Psoas muscle (tissue), 8 donors: ENCODE measurements around the gene GSTA5. TPM values are rescaled to one million over a fixed set of nuclear protein-coding genes. Genes with fewer than 3 reads are reported as not detected.
"Not testable (repeated sequence)": the region's sequence is repeated elsewhere in the genome, so short reads cannot be mapped to it uniquely, and the experiment has no call there.

ENCODE experiments used
- ATAC-seq, 4 donors: fragments of 200-7000 bp; cut with Tn5 transposase; one replicate each; pipeline ENCODE4 v1.9.1; 2020; ENCODE audit warnings: moderate library complexity in 3 of 4, mild to moderate bottlenecking in 2 of 4
- DNase-seq, 2 donors: peaks; one replicate each; pipeline ENCODE4 v3.0.0-alpha.2; 2020
- H3K27ac ChIP-seq: fragments of 200-600 bp; one replicate; pipeline ENCODE4 v1.8.0; 2022
- H3K27me3 ChIP-seq, 3 donors: fragments of 200-600 bp in 1 of 3; one replicate each; pipeline versions ENCODE4 v1.6.1 to v1.8.0; 2013 to 2022; ENCODE audit warnings: low read length in 2 of 3, mild to moderate bottlenecking in 2 of 3, moderate library complexity in 1 of 3; ENCODE audit not compliant: insufficient read depth in 3 of 3
- H3K36me3 ChIP-seq, 2 donors: fragments of 200-600 bp in 1 of 2; one replicate each; pipeline versions ENCODE4 v1.6.1 to v1.8.0; 2013 to 2022; ENCODE audit warnings: low read depth in 1 of 2, mild to moderate bottlenecking in 1 of 2, moderate library complexity in 1 of 2; ENCODE audit not compliant: insufficient read depth in 1 of 2
- H3K4me1 ChIP-seq: fragments of 200-600 bp; one replicate; pipeline ENCODE4 v1.8.0; 2022
- H3K4me3 ChIP-seq: fragments of 200-600 bp; one replicate; pipeline ENCODE4 v1.8.0; 2022; ENCODE audit warnings: mild to moderate bottlenecking
- H3K9me3 ChIP-seq: fragments of 200-600 bp; one replicate; pipeline ENCODE4 v1.8.0; 2022
- CTCF ChIP-seq: fragments of 200-600 bp; IDR thresholded peaks from one replicate; pipeline ENCODE4 v1.8.0; 2022; ENCODE audit warnings: antibody characterized with exemption
- whole genome bisulfite sequencing, 3 donors: extraction: QIAGEN DNeasy Blood & Tissue Kit; methylation state at CpG; one replicate each; pipeline versions ENCODE4 v1.1.6 to v1.1.7; 2013; 5-methylcytosine and 5-hydroxymethylcytosine counted together
- intact Hi-C, 2 donors: fragments of 100-400 bp; cut with DNase I; formaldehyde crosslinking; loops; one replicate each; pipeline versions ENCODE4 v1.11.0 to v1.14.2; 2022
- polyA plus RNA-seq, 3 donors: library from polyadenylated mRNA; stranded (reverse); fragments of 200-250 nt; gene quantifications; one replicate each; pipeline ENCODE4 v1.2.3, GENCODE V29; 2013
- total RNA-seq, 4 donors: library from RNA; stranded (reverse); fragmentation: NEBNext Ultra II Directional in 2 of 4; extraction: Animal tissue kit (Norgen Biotek cat#: 25700) in 2 of 4; gene quantifications; one replicate each; pipeline versions ENCODE4 v1.2.1 to v1.2.4, GENCODE V29; 2021 to 2023
- donor health status: healthy with polysubstance abuse.
- donor health status: DM: no; HTN: no; CAD: no; lungs with moderate emphysema.
- donor health status: Bipolar disorder and iron deficiency.
- donor health status: healthy.
- donor health status: DM: yes; HTN: yes; CAD: no.
- donor health status: DM: no; HTN: no; CAD: no.
- donor health status: DM: no; HTN: no; CAD: no.
- donor health status: DM: yes; HTN: yes; CAD: no.

The GSTA5 gene
- total and polyA plus RNA-seq, 7 donors = not detected

- TF ChIP-seq CTCF = no peak
- intact Hi-C loops = no loop called here
- WGBS, 3 donors = 47 to 71% (median 59%) methylated on average over 2 of the region's 2 CpGs
Measured at GRCh38 chr6:52801188-52801841, 39.3 kb downstream of the GSTA5 start.

DNA sequence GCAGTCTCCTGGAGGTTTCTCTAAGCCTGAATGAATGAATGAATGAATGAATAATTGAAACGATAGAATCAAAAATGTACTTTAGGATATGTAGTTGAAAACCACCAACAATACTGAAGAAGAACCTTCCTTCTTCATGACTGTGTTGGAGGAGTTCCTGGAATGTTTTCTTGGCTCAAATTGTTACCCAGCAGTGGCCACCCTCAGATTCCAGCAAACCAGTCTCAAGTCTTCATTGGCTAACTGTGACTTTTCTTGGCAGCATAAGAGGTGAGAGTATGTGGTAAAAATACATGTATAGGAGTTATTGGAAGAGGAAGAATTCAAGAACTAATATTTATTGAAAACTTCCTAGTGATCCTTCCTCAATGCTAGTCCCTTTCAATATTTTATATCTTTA lies 41.3 kb downstream of the GSTA5 start:
- H3K27me3 ChIP-seq, H3K4me1 ChIP-seq, ATAC-seq, H3K9me3 ChIP-seq, intact Hi-C loops, H3K36me3 ChIP-seq, H3K4me3 ChIP-seq, DNase-seq, H3K27ac ChIP-seq: not testable (repeated sequence)
- 76 to 87% (median 79%) methylated on average over 1 of the region's 1 CpG for WGBS, 3 donors

More at GRCh38 chr6:52801188-52801841, 39.3 kb downstream of the GSTA5 start:
- DNase-seq = no peak
- Histone ChIP-seq H3K27ac (no peak overlapping the region), H3K27me3 (no peaks in the 10 kb centered on the region), H3K9me3 (no peaks in the 10 kb centered on the region), H3K36me3 (no peaks in the 10 kb centered on the region), H3K4me1 (no peaks in the 10 kb centered on the region), H3K4me3 (no peak overlapping the region)
- ATAC-seq = no peak

DNA sequence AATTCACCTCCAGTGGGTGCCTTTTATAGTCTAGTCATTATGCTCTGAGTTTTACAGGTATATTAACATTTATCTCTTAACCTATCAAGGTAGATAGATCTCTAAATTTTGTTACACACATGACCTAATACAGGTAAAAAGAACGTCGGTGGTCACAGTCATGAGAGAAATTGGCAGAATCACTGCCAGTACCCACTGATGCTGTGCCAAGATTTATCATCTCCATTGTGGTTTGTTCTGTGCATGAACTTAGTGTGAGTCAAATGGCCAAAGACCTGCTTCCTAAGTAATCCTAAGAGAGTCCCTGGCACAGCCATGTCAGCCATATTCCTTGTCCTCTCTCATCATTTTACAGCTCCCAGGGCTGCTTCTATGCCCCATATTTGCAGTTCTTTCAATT lies 46.2 kb downstream of the GSTA5 start:
- H3K27me3 ChIP-seq, H3K27ac ChIP-seq, H3K36me3 ChIP-seq, H3K4me1 ChIP-seq, H3K9me3 ChIP-seq, H3K4me3 ChIP-seq, intact Hi-C loops, DNase-seq, ATAC-seq: not testable (repeated sequence)
- WGBS, 3 donors = 72 to 82% (median 80%) methylated on average over 2 of the region's 2 CpGs

DNA sequence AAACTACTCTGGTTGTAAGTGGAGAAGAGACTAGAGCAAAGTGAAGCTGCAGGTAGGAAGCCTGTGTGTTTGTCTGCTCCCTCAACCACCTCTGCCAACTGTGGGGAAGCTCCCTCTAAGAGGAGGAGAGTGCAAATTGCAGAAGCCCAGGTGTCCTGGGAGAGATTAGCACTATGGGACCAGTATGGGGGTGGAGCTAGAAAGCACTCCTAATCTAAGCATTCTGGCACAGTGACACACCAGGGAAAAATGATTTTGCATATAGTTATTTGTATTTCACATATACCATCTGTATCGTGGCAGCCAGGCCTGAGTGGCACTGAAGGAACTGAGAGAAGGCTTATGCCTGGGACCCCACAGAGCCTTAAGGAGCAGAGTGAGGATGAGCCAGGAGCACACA lies 49.8 kb downstream of the GSTA5 start:
- Histone ChIP-seq H3K4me3 (no peak overlapping the region), H3K27me3 (no peaks in the 10 kb centered on the region), H3K27ac (no peak overlapping the region), H3K36me3 (no peaks in the 10 kb centered on the region), H3K4me1 (no peaks in the 10 kb centered on the region), H3K9me3 (no peaks in the 10 kb centered on the region)
- 0% methylated on average over 1 of the region's 1 CpG for WGBS, 3 donors
- intact Hi-C loops = no loop called here
- no peak for ATAC-seq
- no peak for DNase-seq
- no peak for TF ChIP-seq CTCF

- WGBS, 3 donors = 83 to 92% (median 85%) methylated on average over 1 of the region's 1 CpG
- intact Hi-C loops = not testable (repeated sequence)
Measured at GRCh38 chr6:52789658-52790057, 51.0 kb downstream of the GSTA5 start.

DNA sequence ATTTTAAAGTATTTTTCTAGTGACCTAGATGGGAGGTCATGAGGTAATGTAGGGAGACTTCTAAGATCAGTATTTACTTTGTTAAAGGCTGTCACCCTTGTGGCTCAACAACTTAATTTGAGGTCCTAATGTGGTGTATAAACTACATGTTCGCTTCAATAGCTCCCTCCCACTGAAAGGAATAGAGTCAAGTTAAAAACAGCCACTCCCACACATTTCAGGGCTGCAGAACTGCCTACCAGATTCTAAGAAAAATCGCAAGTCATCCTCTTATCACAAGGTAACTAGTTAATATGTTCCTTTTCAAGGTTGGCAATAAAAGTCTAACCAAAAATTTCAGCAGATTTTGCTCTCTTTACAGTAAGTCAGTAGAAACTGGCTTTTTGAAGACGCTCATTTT lies 52.1 kb downstream of the GSTA5 start:
- H3K27me3 ChIP-seq = no peaks in the 10 kb centered on the region
- no peaks in the 10 kb centered on the region for H3K36me3 ChIP-seq
- intact Hi-C loops = no loop called here
- TF ChIP-seq CTCF = no peak
- DNase-seq = no peak
- H3K9me3 ChIP-seq = no peaks in the 10 kb centered on the region
- no peak for ATAC-seq
- H3K27ac ChIP-seq = no peak overlapping the region
- 61 to 78% (median 74%) methylated on average over 3 of the region's 3 CpGs for WGBS, 3 donors
- no peak overlapping the region for H3K4me3 ChIP-seq
- H3K4me1 ChIP-seq = no peaks in the 10 kb centered on the region

More at GRCh38 chr6:52789658-52790057, 51.0 kb downstream of the GSTA5 start:
- not testable (repeated sequence) for ATAC-seq, H3K27me3 ChIP-seq, H3K36me3 ChIP-seq, H3K27ac ChIP-seq, H3K9me3 ChIP-seq, DNase-seq, H3K4me1 ChIP-seq, H3K4me3 ChIP-seq
